ENCODE data around the gene SYTL1.

DNA sequence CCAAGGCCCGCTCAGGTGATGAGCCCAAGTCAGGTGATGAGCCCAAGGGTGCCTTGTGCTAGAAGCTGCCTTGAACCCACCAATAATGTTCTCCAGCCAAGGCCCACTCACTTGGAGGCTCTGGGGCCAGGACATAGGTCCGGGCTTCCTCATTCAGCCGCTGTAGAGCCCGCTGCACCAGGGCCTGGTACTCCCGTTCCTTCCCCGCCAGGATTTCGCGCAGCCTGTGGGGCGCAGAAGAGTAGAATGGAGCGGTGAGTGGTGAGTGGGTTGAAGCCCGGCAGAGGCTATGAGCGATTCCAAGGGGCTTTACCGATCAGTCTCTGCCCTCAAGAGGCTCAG lies 14.4 kb downstream of the SYTL1 start:
- TF ChIP-seq, protein P1, sequence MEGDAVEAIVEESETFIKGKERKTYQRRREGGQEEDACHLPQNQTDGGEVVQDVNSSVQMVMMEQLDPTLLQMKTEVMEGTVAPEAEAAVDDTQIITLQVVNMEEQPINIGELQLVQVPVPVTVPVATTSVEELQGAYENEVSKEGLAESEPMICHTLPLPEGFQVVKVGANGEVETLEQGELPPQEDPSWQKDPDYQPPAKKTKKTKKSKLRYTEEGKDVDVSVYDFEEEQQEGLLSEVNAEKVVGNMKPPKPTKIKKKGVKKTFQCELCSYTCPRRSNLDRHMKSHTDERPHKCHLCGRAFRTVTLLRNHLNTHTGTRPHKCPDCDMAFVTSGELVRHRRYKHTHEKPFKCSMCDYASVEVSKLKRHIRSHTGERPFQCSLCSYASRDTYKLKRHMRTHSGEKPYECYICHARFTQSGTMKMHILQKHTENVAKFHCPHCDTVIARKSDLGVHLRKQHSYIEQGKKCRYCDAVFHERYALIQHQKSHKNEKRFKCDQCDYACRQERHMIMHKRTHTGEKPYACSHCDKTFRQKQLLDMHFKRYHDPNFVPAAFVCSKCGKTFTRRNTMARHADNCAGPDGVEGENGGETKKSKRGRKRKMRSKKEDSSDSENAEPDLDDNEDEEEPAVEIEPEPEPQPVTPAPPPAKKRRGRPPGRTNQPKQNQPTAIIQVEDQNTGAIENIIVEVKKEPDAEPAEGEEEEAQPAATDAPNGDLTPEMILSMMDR (IDR thresholded peaks at IDR 0.05): no peak
- TF ChIP-seq POLR2A (IDR thresholded peaks at IDR 0.05) (no peak), POLR2AphosphoS5 (IDR thresholded peaks at IDR 0.05) (no peak), EP300 (IDR thresholded peaks at IDR 0.05) (no peak)
